ENCODE measurements around the gene TBX4. TPM values are rescaled to one million over a fixed set of nuclear protein-coding genes. Genes with fewer than 3 reads are reported as not detected.

TBX4 gene
- total and polyA plus RNA-seq, 2 of the 13 experiments (the other 11 are each of a cell fraction or from before 2014, with no cell fraction given): 0.11 to 1.1 TPM

- TF ChIP-seq, protein P1, sequence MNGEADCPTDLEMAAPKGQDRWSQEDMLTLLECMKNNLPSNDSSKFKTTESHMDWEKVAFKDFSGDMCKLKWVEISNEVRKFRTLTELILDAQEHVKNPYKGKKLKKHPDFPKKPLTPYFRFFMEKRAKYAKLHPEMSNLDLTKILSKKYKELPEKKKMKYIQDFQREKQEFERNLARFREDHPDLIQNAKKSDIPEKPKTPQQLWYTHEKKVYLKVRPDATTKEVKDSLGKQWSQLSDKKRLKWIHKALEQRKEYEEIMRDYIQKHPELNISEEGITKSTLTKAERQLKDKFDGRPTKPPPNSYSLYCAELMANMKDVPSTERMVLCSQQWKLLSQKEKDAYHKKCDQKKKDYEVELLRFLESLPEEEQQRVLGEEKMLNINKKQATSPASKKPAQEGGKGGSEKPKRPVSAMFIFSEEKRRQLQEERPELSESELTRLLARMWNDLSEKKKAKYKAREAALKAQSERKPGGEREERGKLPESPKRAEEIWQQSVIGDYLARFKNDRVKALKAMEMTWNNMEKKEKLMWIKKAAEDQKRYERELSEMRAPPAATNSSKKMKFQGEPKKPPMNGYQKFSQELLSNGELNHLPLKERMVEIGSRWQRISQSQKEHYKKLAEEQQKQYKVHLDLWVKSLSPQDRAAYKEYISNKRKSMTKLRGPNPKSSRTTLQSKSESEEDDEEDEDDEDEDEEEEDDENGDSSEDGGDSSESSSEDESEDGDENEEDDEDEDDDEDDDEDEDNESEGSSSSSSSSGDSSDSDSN (CRISPR knock-in tag; IDR thresholded peaks at IDR 0.05): peak; percentile 8; the same call in 1 of the 2 replicates
- TF ChIP-seq GATAD1 (CRISPR knock-in tag; IDR thresholded peaks at IDR 0.05): no peak
- peak; percentile 83 for TF ChIP-seq PCBP2 (optimal IDR thresholded peaks at IDR 0.05; ENCODE audit: low read depth, low read length, poor library complexity, severe bottlenecking)
- no peak for TF ChIP-seq ZNF747 (CRISPR knock-in tag; IDR thresholded peaks at IDR 0.05; ENCODE audit: borderline replicate concordance)
- no peak for TF ChIP-seq GLI4 (CRISPR knock-in tag; IDR thresholded peaks at IDR 0.05; ENCODE audit: borderline replicate concordance)
- TF ChIP-seq NFE2L1 (CRISPR knock-in tag; IDR thresholded peaks at IDR 0.05; ENCODE audit: borderline replicate concordance): no peak
- TF ChIP-seq FOXK1 (CRISPR knock-in tag; IDR thresholded peaks at IDR 0.05; ENCODE audit: borderline replicate concordance, low read depth): no peak
- no peak for TF ChIP-seq ATM (IDR thresholded peaks at IDR 0.05; ENCODE audit: borderline replicate concordance)
- TF ChIP-seq, protein P2, sequence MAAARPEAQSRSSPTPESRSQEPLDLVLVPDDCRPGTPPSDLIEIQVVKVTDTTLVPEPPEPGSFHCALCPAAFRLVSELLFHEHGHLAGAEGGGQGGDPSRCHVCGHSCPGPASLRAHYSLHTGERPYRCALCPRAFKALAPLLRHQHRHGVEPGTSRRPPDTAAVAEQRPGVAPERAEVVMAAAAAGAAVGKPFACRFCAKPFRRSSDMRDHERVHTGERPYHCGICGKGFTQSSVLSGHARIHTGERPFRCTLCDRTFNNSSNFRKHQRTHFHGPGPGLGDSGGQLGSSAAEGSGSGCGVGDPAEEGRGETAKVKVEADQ (CRISPR knock-in tag; IDR thresholded peaks at IDR 0.05; ENCODE audit: borderline replicate concordance): no peak
- TF ChIP-seq STAG1 (CRISPR knock-in tag; IDR thresholded peaks at IDR 0.05): peak; percentile 99
- no peak for TF ChIP-seq NFKBIZ (CRISPR knock-in tag; IDR thresholded peaks at IDR 0.05)
- no peak for TF ChIP-seq ZNF335 (CRISPR knock-in tag; IDR thresholded peaks at IDR 0.05)
- no peak; the same call in 1 of the 2 replicates for TF ChIP-seq ZNF264 (CRISPR knock-in tag; IDR thresholded peaks at IDR 0.05)
- TF ChIP-seq ARID2 (CRISPR knock-in tag; IDR thresholded peaks at IDR 0.05; ENCODE audit: borderline replicate concordance): no peak
- TF ChIP-seq ZNF282 (IDR thresholded peaks at IDR 0.05; ENCODE audit: partially characterized antibody): no peak
- TF ChIP-seq ASH2L (IDR thresholded peaks at IDR 0.05; ENCODE audit: insufficient read length, low read depth, low read length): no peak
- TF ChIP-seq, protein P3, sequence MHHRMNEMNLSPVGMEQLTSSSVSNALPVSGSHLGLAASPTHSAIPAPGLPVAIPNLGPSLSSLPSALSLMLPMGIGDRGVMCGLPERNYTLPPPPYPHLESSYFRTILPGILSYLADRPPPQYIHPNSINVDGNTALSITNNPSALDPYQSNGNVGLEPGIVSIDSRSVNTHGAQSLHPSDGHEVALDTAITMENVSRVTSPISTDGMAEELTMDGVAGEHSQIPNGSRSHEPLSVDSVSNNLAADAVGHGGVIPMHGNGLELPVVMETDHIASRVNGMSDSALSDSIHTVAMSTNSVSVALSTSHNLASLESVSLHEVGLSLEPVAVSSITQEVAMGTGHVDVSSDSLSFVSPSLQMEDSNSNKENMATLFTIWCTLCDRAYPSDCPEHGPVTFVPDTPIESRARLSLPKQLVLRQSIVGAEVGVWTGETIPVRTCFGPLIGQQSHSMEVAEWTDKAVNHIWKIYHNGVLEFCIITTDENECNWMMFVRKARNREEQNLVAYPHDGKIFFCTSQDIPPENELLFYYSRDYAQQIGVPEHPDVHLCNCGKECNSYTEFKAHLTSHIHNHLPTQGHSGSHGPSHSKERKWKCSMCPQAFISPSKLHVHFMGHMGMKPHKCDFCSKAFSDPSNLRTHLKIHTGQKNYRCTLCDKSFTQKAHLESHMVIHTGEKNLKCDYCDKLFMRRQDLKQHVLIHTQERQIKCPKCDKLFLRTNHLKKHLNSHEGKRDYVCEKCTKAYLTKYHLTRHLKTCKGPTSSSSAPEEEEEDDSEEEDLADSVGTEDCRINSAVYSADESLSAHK (CRISPR knock-in tag; IDR thresholded peaks at IDR 0.05; ENCODE audit: borderline replicate concordance): 0 out of 2 replicates have a peak, but pooled peaks have one; percentile 19
- TF ChIP-seq LRRFIP1 (CRISPR knock-in tag; conservative IDR thresholded peaks at IDR 0.05): no peak
- TF ChIP-seq ZNF563 (CRISPR knock-in tag; IDR thresholded peaks at IDR 0.05): no peak; the same call in 1 of the 2 replicates
- TF ChIP-seq XRCC5 (optimal IDR thresholded peaks at IDR 0.05; ENCODE audit: low read length): peak; percentile 88
Measured at GRCh38 chr17:61425682-61426481, 26.3 kb upstream of the TBX4 start (continued).

All from HepG2 (cell line).